GM12878 (cell line): Measurements from ENCODE around the gene SASH1.

Experiments
- ATF7 ChIP-seq: fragments of 450-650 bp; IDR thresholded peaks from 2 replicates; pipeline ENCODE4 v1.6.1; 2016; ENCODE audit warnings: low read depth, mild to moderate bottlenecking
- CBFB ChIP-seq: IDR thresholded peaks from 2 replicates; pipeline ENCODE4 v1.6.1; 2016; ENCODE audit warnings: antibody characterized with exemption, low read depth
- CEBPB ChIP-seq, 2 experiments: fragments of 150-350 bp in 1 of 2; IDR thresholded peaks; 2 replicates each; pipeline ENCODE4 v1.6.1; 2012 to 2014; ENCODE audit warnings: low read depth in 2 of 2, low read length in 2 of 2, borderline replicate concordance in 1 of 2, inconsistent platforms in 1 of 2
- ELK1 ChIP-seq: IDR thresholded peaks from 2 replicates; pipeline ENCODE4 v1.6.1; 2012; ENCODE audit warnings: low read depth, low read length, improper control_type of control experiment
- EP300 ChIP-seq, 2 experiments: fragments of 150-350 bp in 1 of 2; IDR thresholded peaks; 2 replicates each; pipeline ENCODE4 v1.6.1; 2011 to 2012; ENCODE audit warnings: low read depth in 2 of 2, low read length in 2 of 2, borderline replicate concordance in 1 of 2, improper control_type of control experiment in 1 of 2, inconsistent platforms in 1 of 2; ENCODE audit not compliant: control insufficient read depth in 1 of 2
- GABPA ChIP-seq: IDR thresholded peaks from 2 replicates; pipeline ENCODE4 v1.6.1; 2014; ENCODE audit warnings: antibody characterized with exemption, low read depth, mild to moderate bottlenecking, inconsistent platforms
- MTA3 ChIP-seq: IDR thresholded peaks from 2 replicates; pipeline ENCODE4 v1.6.1; 2012; ENCODE audit warnings: low read length, inconsistent platforms, borderline replicate concordance
- MXI1 ChIP-seq: fragments of 150-350 bp; IDR thresholded peaks from 2 replicates; pipeline ENCODE4 v1.6.1; 2011; ENCODE audit warnings: low read depth, mild to moderate bottlenecking, inconsistent platforms, low read length, improper control_type of control experiment
- POLR2A ChIP-seq: IDR thresholded peaks from 2 replicates; pipeline ENCODE4 v1.6.1; 2011; ENCODE audit warnings: low read depth, mild to moderate bottlenecking, low read length
- RAD21 ChIP-seq: IDR thresholded peaks from 2 replicates; pipeline ENCODE4 v1.6.1; 2011; ENCODE audit warnings: mild to moderate bottlenecking, low read depth, low read length, moderate library complexity; ENCODE audit not compliant: insufficient read depth
- SP1 ChIP-seq: IDR thresholded peaks from one replicate; pipeline ENCODE4 v1.6.1; 2011; ENCODE audit warnings: low read depth, low read length
- SUZ12 ChIP-seq: fragments of 200-600 bp; sonication (generic); IDR thresholded peaks from one replicate; pipeline ENCODE4 v1.6.1; 2018; ENCODE audit warnings: antibody characterized with exemption, mild to moderate bottlenecking; ENCODE audit not compliant: unreplicated experiment
- USF2 ChIP-seq: IDR thresholded peaks from 2 replicates; pipeline ENCODE4 v1.6.1; 2011; ENCODE audit warnings: low read depth, low read length, improper control_type of control experiment, borderline replicate concordance

DNA sequence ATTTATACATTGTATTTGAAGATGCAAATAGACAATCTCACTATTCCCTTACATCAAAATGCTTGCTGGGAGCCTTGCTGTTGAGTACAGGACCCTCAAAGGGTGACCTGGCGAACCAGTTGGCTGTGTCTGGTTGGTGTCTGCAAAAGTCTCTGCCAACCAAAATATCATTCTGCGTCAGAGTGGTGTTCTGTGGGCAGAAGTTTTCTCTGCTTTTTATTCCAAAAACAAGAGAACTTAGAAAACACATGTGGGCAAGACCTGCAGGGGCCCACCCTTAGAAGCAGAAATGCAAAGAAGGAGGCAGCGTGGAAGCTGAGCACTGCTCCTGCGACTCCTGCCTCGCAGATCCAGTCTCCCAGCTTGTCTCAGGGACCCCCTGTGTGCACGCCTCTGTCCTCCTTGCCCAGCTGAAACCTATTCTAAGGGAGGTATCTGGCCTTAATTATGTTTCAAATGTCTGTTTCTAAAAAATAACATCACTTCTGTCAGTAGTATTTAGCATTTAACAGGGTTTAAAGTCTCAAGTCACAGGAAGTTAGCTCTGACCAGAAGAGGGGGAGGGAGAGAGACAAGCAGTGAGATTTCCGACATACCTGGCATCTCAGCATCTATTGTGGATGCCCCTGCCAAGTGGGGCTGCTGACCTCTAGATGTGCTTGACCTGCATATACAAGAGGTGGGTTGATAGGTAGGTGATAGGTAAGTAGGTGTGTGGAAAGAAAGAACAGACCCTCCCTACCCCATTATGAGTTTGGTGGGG is 101.3 kb downstream of the SASH1 start:
- no peak for TF ChIP-seq POLR2A
- TF ChIP-seq ATF7, result no peak
- no peak for TF ChIP-seq CBFB
- no peak for TF ChIP-seq MTA3
- TF ChIP-seq SP1, result no peak
- no peak for TF ChIP-seq EP300 (IDR thresholded peaks at IDR 0.05; ENCODE audit: borderline replicate concordance in 1 of 2, control insufficient read depth in 1 of 2, low read depth in 2 of 2, low read length in 2 of 2)
- TF ChIP-seq CEBPB (IDR thresholded peaks at IDR 0.05; ENCODE audit: borderline replicate concordance in 1 of 2, low read depth in 2 of 2, low read length in 2 of 2), result no peak
- no peak for TF ChIP-seq USF2
- no peak for TF ChIP-seq RAD21
- no peak for TF ChIP-seq MXI1
- TF ChIP-seq SUZ12, result no peak
- no peak for TF ChIP-seq GABPA
- TF ChIP-seq ELK1, result no peak
